Esophagus squamous epithelium (tissue), 5 donors: ENCODE data around the gene CCNF. TPM values are rescaled to one million over a fixed set of nuclear protein-coding genes. Genes with fewer than 3 reads are reported as not detected.
"Not testable (repeated sequence)": the region's sequence is repeated elsewhere in the genome, so short reads cannot be mapped to it uniquely, and the experiment has no call there.

ENCODE experiments used
- DNase-seq: peaks from one replicate; lab custom pipeline; 2025; lab: John Stamatoyannopoulos, UW
- H3K27ac ChIP-seq, 4 donors: fragments of 200-600 bp; sonication (generic); one replicate each; pipeline ENCODE4 v1.5.1; 2016 to 2019; ENCODE audit warnings: mild to moderate bottlenecking in 1 of 4
- H3K27me3 ChIP-seq, 4 donors: fragments of 200-600 bp; sonication (generic); 1 replicate in 3 of 4; 2 replicates in 1 of 4; pipeline versions ENCODE4 v1.5.1 to v1.6.0; 2017 to 2021; ENCODE audit warnings: antibody characterized with exemption in 1 of 4
- H3K36me3 ChIP-seq, 3 donors: fragments of 200-600 bp; sonication (generic); one replicate each; pipeline ENCODE4 v1.5.1; 2016 to 2019
- H3K4me1 ChIP-seq, 3 donors: fragments of 200-600 bp; sonication (generic); one replicate each; pipeline ENCODE4 v1.5.1; 2017 to 2019
- H3K4me3 ChIP-seq, 4 donors: fragments of 200-600 bp; sonication (generic); 1 replicate in 3 of 4; 2 replicates in 1 of 4; pipeline ENCODE4 v1.5.1; 2016 to 2019; ENCODE audit warnings: mild to moderate bottlenecking in 2 of 4, moderate library complexity in 1 of 4
- H3K9me3 ChIP-seq, 3 donors: fragments of 200-600 bp; sonication (generic); one replicate each; pipeline ENCODE4 v1.5.1; 2016 to 2019
- POLR2A ChIP-seq, 4 donors: fragments of 450-650 bp; IDR thresholded peaks; one replicate each; pipeline ENCODE4 v1.6.1; 2017; ENCODE audit warnings: antibody characterized with exemption in 4 of 4, mild to moderate bottlenecking in 4 of 4, moderate library complexity in 3 of 4
- WGBS, 2 donors: methylation state at CpG; one replicate each; pipeline ENCODE4 v1.1.5; 2018; 5-methylcytosine and 5-hydroxymethylcytosine counted together
- intact Hi-C: fragments of 100-400 bp; cut with DNase I; formaldehyde crosslinking; loops from one replicate; pipeline ENCODE4 v1.15.0; 2022
- total RNA-seq, 4 donors: library from RNA; depleted of rRNA; stranded (reverse); fragments of >200 nt; gene quantifications; one replicate each; pipeline ENCODE4 v1.1.0, GENCODE V29; 2016
- TF ChIP-seq, protein P1 (sequence below), 6 experiments: fragments of 450-650 bp in 4 of 6; fragments of 200-600 bp in 2 of 6; sonication (generic) in 2 of 6; IDR thresholded peaks; one replicate each; pipeline ENCODE4 v1.5.1; 2016 to 2019; ENCODE audit warnings: antibody characterized with exemption in 6 of 6, mild to moderate bottlenecking in 4 of 6, moderate library complexity in 4 of 6
- donor health status: DM: yes; HTN: yes; CAD: no.

The CCNF gene
- total RNA-seq, 4 donors from 2014 or later = 5.9 to 18.6 (median 10.2) TPM

- TF ChIP-seq, protein P1, sequence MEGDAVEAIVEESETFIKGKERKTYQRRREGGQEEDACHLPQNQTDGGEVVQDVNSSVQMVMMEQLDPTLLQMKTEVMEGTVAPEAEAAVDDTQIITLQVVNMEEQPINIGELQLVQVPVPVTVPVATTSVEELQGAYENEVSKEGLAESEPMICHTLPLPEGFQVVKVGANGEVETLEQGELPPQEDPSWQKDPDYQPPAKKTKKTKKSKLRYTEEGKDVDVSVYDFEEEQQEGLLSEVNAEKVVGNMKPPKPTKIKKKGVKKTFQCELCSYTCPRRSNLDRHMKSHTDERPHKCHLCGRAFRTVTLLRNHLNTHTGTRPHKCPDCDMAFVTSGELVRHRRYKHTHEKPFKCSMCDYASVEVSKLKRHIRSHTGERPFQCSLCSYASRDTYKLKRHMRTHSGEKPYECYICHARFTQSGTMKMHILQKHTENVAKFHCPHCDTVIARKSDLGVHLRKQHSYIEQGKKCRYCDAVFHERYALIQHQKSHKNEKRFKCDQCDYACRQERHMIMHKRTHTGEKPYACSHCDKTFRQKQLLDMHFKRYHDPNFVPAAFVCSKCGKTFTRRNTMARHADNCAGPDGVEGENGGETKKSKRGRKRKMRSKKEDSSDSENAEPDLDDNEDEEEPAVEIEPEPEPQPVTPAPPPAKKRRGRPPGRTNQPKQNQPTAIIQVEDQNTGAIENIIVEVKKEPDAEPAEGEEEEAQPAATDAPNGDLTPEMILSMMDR (IDR thresholded peaks at IDR 0.05) = no peak
- no peak for TF ChIP-seq POLR2A (IDR thresholded peaks at IDR 0.05)
- Histone ChIP-seq H3K4me3 (no peak overlapping the region), H3K9me3 (no peaks in the 10 kb centered on the region), H3K27ac (no peak overlapping the region), H3K4me1 (peaks cover 13 to 47% (median 13%) of the 10 kb centered on the region in 3 donors), H3K36me3 (peaks cover 0 to 45% (median 0%) of the 10 kb centered on the region in 3 donors), H3K27me3 (no peaks in the 10 kb centered on the region)
- 90 to 94% methylated on average over 6 of the region's 6 CpGs for WGBS, 2 donors
- intact Hi-C loops = no loop called here
- no peak for DNase-seq
These were observed 3.0 kb downstream of the CCNF start for GRCh38 chr16:2432286-2432685.

DNA sequence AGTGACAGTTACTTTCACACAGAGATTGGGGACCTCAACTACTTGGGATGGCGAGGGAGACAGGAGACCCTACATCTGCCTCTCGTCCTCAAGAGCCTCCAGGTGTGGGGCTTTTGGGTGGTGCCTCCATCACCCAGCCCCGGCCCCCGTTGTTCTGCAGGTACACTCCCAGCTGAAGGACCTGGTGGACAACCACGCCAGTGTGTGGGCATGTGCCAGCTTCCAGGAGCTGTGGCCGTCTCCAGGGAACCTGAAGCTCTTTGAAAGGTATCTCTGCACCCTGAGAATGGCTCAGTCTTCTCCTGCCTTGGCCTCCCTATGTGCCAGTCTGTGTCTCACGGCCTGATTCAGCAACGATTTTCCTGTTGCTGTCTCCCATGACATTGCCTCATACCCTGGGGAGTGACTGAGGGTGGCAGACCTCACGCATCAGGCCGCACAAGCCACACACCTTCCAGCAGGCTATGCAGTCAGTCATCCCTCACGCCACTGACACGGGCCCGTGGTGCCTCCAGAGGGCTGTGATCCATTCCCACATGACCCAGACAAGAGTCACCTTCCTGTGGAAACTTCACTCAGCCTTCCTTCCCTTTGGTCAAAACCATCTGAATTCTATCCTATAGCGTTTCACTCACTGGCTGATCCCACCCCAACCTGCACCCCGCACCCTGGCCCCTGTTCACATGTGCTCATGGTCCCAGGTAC is 3.7 kb downstream of the CCNF start:
- no peak for TF ChIP-seq POLR2A (IDR thresholded peaks at IDR 0.05)
- TF ChIP-seq, protein P1 (IDR thresholded peaks at IDR 0.05) = no peak
- intact Hi-C loops = no loop called here
- Histone ChIP-seq H3K36me3 (peaks cover 0 to 48% (median 0%) of the 10 kb centered on the region in 3 donors), H3K9me3 (no peaks in the 10 kb centered on the region), H3K27ac (no peak overlapping the region), H3K4me1 (peaks cover 13 to 53% (median 13%) of the 10 kb centered on the region in 3 donors), H3K27me3 (no peaks in the 10 kb centered on the region), H3K4me3 (no peak overlapping the region)
- WGBS, 2 donors = 91 to 94% methylated on average over 9 to 11 of the region's 15 CpGs
- no peak for DNase-seq

GRCh38 chr16:2435236-2435635 is 6.0 kb downstream of the CCNF start:
- 61 to 72% methylated on average over 2 to 4 of the region's 4 CpGs for WGBS, 2 donors
- H3K4me1 ChIP-seq = peaks cover 3 to 42% (median 7%) of the 10 kb centered on the region in 3 donors

DNA sequence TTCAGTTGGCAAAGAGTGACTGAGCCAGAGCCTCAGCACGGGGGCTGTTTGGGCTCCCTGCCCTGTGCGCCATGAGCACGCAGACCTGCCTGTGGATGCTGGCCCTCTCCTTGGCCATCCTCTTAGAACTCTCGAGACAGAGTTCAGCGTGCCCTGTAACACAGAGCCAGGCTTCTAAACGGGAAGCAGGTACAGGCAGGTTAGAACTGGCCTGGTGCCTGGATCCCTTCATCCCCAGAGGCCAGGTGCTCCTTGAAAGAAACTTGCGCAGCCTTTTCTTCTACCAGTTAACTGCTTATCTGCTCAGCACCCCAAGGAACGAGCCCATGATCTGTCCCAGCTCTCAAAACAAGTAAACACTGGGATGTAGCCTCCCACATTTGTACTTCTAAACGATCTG is 6.9 kb downstream of the CCNF start:
- H3K4me3 ChIP-seq = no peak overlapping the region
- WGBS, 2 donors = 49 to 63% methylated on average over 3 of the region's 9 CpGs
- DNase-seq = no peak
- H3K27me3 ChIP-seq = no peaks in the 10 kb centered on the region
- peaks cover 0 to 34% (median 4%) of the 10 kb centered on the region in 3 donors for H3K4me1 ChIP-seq
- H3K36me3 ChIP-seq = peaks cover 0 to 75% (median 0%) of the 10 kb centered on the region in 3 donors
- TF ChIP-seq, protein P1 (IDR thresholded peaks at IDR 0.05) = no peak
- no peak for TF ChIP-seq POLR2A (IDR thresholded peaks at IDR 0.05)
- H3K27ac ChIP-seq = peak overlapping the region in 1 of 4 donors; percentile 29
- H3K9me3 ChIP-seq = no peaks in the 10 kb centered on the region
- intact Hi-C loops = no loop called here

More at GRCh38 chr16:2435236-2435635, 6.0 kb downstream of the CCNF start:
- H3K4me3 ChIP-seq, H3K27me3 ChIP-seq, intact Hi-C loops, H3K9me3 ChIP-seq, H3K27ac ChIP-seq, DNase-seq: not testable (repeated sequence)
- peaks cover 0 to 71% (median 0%) of the 10 kb centered on the region in 3 donors for H3K36me3 ChIP-seq

DNA sequence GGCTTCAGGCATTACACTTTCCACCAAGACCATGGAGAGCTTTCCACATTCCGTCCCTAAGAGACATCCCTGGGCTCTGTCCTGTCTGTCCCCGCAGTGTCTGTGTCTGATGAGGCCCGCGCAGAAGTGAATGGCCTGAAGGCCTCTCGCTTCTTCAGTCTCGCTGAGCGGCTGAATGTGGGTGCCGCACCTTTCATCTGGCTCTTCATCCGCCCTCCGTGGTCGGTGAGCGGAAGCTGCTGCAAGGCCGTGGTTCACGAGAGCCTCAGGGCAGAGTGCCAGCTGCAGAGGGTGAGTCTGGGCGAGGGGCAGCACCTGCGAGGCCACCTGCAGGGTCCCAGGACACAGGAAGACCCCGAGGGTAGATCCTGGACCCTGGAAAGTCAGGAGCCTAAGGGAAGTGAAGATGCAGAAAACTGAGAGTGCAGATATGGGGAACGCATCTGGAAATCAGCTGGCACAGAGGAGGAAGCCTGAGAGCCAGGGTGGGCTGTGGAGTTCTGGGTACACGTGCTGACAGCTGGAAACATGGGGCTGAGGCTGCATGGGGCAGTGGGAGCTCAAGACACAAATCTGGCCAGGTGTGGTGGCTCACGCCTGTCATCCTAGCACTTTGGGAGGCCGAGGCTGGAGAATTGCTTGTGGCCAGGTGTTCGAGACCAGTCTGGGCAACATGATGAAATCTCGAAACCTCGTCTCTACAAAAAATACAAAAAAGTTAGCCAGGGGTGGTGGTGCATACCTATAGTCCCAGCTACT is 8.0 kb downstream of the CCNF start:
- 86 to 93% methylated on average over 12 to 20 of the region's 24 CpGs for WGBS, 2 donors
- no peak overlapping the region for H3K27ac ChIP-seq
- intact Hi-C loops = no loop called here
- peaks cover 0 to 31% (median 4%) of the 10 kb centered on the region in 3 donors for H3K4me1 ChIP-seq
- no peaks in the 10 kb centered on the region for H3K27me3 ChIP-seq
- peaks cover 0 to 66% (median 0%) of the 10 kb centered on the region in 3 donors for H3K36me3 ChIP-seq
- no peak for TF ChIP-seq POLR2A (IDR thresholded peaks at IDR 0.05)
- TF ChIP-seq, protein P1 (IDR thresholded peaks at IDR 0.05) = no peak
- no peak for DNase-seq
- no peaks in the 10 kb centered on the region for H3K9me3 ChIP-seq
- no peak overlapping the region for H3K4me3 ChIP-seq
